GM12865 (cell line): Measurements from ENCODE around the gene DHRS4.
"Not testable (repeated sequence)": the region's sequence is repeated elsewhere in the genome, so short reads cannot be mapped to it uniquely, and the experiment has no call there.

Source experiments
- DNase-seq: peaks from one replicate; pipeline ENCODE4 v3.0.0; 2010; ENCODE audit warnings: low read depth
- H3K4me3 ChIP-seq: 2 replicates; pipeline ENCODE4 v1.5.1; 2011; ENCODE audit warnings: mild to moderate bottlenecking, low read depth, low read length, control low read depth
- CTCF ChIP-seq: IDR thresholded peaks from 2 replicates; pipeline ENCODE4 v1.5.1; 2011; ENCODE audit warnings: low read length, control low read depth, low read depth, inconsistent platforms; ENCODE audit not compliant: insufficient read depth; ENCODE audit errors: missing control alignments

The DHRS4 gene

GRCh38 chr14:23951590-23952201 lies 1.9 kb upstream of the DHRS4 start:
- no peak for DNase-seq

DNA sequence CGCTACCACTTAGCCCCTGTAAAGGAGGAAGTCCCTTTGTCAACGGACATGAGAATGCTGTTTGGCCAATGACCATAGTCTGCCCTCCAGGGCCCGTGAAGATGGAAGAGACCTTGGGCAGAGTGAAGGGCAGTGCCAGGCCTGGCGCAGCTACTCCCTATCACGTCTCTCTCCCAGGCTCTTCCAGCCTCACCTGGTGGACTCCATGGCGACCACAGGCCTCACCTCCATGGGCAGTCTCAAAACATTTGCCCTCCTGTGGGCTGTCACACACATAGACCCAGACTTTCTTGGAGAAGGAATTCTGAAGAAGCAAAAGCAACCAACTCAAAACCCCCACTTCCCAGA lies 480 bp upstream of the DHRS4 start:
- peak overlapping the region; percentile 82 for H3K4me3 ChIP-seq
- not testable (repeated sequence) for DNase-seq

More at GRCh38 chr14:23951590-23952201, 1.9 kb upstream of the DHRS4 start:
- no peak for TF ChIP-seq CTCF
- H3K4me3 ChIP-seq = no peak overlapping the region

- DNase-seq = not testable (repeated sequence)
These were observed 677 bp downstream of the DHRS4 start for GRCh38 chr14:23954279-23954614.

GRCh38 chr14:23954965-23955364 lies 1.4 kb downstream of the DHRS4 start:
- peak overlapping the region; percentile 82; the same call in 1 of the 2 replicates for H3K4me3 ChIP-seq
- DNase-seq = peak; percentile 4

More at GRCh38 chr14:23954279-23954614, 677 bp downstream of the DHRS4 start:
- H3K4me3 ChIP-seq = peak overlapping the region; percentile 82

DNA sequence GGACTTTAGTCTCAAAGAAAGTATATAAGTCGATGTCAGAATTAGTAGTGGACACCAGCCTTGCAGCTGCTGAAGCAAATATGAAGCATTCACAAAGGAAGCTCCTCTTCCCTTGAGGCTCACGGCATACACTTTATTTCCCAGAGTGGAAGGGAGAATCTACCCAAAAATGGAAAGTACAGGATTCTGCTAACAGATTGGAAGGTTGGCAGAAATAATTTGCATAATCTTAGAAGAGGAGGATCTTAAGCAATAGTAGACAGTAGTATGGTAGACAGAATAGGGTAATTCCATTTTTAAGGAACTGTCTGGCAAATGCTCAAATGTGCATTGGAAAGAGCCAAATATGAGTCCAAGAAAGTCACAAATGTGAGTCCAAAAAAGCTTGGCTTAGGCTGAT lies 2.2 kb downstream of the DHRS4 start:
- H3K4me3 ChIP-seq, DNase-seq: not testable (repeated sequence)

DNA sequence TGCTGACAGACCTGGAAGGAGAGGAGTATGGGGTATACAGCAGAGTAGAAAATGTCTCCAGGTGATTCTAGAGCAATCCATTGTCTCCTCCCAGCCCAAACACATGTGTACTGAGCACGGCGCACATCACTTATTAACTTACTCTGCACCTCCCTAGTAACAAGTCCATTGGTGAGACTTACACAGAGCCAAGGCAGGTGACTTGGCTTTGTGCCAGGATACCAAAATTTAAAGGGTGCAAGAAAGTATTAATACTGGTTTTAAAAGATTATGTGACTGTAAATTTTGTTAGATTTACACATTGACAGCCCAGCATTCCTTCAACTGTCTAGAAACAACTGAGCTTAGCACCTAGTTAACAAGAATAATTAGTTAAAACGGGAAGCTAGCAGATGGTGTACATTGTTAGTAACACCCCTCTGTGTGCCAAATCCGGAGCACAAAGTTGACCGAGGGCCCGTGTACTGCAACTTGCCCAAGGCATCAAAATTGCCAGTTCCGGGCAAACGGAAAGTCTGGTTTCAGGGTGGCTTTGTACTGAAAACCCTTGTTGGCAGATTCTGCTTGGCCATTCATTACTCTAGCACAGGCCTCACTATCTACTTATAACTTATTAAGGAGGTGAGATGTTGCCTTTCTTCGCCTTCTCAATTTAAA lies 4.5 kb downstream of the DHRS4 start:
- DNase-seq, H3K4me3 ChIP-seq: not testable (repeated sequence)

GRCh38 chr14:23960899-23961298 lies 7.3 kb downstream of the DHRS4 start:
- DNase-seq, H3K4me3 ChIP-seq: not testable (repeated sequence)

DNA sequence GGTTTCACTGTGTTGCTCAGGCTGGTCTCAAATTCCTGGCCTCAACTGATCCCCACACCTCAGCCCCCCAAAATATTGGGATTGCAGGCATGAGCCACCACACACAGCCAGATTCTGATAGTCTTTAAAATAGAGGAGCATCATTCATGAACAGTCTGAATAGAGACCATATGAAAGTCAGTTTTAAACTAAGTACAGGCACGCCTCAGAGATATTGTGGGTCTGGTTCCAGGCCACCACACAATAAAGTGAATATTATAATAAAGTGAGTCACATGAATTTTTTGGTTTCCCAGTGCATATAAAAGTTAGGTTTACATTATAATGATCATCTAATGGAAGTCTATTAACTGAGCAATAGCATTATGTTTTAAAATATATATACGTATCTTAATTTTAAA lies 8.1 kb downstream of the DHRS4 start:
- H3K4me3 ChIP-seq, DNase-seq: not testable (repeated sequence)

- not testable (repeated sequence) for DNase-seq, H3K4me3 ChIP-seq
These were observed 15.5 kb downstream of the DHRS4 start for GRCh38 chr14:23969130-23969480.

- peak overlapping the region; percentile 54 for H3K4me3 ChIP-seq
- peak; percentile 38 for DNase-seq
These were observed 16.1 kb downstream of the DHRS4 start for GRCh38 chr14:23969481-23970282.

- H3K4me3 ChIP-seq, DNase-seq: not testable (repeated sequence)
These were observed 16.7 kb downstream of the DHRS4 start for GRCh38 chr14:23970283-23970659.

GRCh38 chr14:23973178-23973577 lies 19.6 kb downstream of the DHRS4 start:
- not testable (repeated sequence) for H3K4me3 ChIP-seq, DNase-seq

DNA sequence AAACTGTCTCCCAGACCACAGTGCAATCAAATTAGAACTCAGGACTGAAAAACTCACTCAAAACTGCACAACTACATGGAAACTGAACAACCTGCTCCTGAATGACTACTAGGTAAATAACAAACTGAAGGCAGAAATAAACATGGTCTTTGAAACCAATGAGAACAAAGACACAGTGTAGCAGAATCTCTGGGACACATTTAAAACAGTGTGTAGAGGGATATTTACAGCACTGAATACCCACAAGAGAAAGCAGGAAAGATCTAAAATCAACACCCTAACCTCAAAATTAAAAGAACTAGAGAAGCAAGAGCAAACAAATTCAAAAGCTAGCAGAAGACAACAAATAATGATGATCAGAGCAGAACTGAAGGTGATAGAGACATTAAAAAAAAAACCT lies 20.5 kb downstream of the DHRS4 start:
- not testable (repeated sequence) for DNase-seq

GRCh38 chr14:23977208-23977607 lies 23.6 kb downstream of the DHRS4 start:
- TF ChIP-seq CTCF = peak; percentile 1
- H3K4me3 ChIP-seq = not testable (repeated sequence)
- peak; percentile 21 for DNase-seq

More for the DNA sequence above, 20.5 kb downstream of the DHRS4 start:
- H3K4me3 ChIP-seq = not testable (repeated sequence)

DNA sequence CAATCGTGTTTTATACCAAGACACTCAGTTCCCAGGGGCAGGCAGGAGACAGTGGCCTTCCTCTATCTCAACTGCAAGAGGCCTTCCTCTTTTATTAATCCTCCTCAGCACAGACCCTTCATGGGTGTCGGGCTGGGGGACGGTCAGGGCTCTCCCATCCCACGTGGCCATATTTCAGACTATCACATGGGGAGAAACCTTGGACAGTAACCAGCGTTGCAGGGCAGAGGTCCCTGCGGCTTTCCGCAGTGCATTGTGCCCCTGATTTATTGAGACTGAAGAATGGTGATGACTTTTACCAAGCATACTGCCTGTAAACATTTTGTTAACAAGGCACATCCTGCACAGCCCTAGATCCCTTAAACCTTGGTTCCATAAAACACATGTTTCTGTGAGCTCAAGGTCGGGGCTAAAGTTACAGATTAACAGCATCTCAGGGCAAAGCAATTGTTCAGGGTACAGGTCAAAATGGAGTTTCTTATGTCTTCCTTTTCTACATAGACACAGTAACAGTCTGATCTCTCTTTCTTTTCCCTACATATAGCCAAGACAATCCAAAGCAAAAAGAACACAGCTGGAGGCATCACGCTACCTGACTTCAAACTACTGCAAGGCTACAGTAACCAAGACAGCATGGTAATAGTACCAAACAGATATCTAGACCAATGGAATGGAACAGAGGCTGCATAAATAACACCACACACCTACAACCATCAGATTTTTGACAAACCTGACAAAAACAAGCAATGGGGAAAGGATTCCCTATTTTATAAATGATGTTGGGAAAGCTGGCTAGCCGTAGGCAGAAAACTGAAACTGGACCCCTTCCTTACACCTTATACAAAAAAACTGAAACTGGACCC lies 28.6 kb downstream of the DHRS4 start:
- not testable (repeated sequence) for DNase-seq, H3K4me3 ChIP-seq
